Uterus (tissue), 4 donors: ENCODE measurements around the gene FRRS1. TPM values are rescaled to one million over a fixed set of nuclear protein-coding genes. Genes with fewer than 3 reads are reported as not detected.

Source experiments
- DNase-seq, 2 donors: peaks; one replicate each; pipeline ENCODE4 v3.0.0-alpha.2; 2019 to 2020
- H3K27ac ChIP-seq, 2 donors: fragments of 200-600 bp; sonication (generic); 1 replicate in 1 of 2; 2 replicates in 1 of 2; pipeline ENCODE4 v1.5.1; 2016 to 2018
- H3K27me3 ChIP-seq, 2 donors: fragments of 200-600 bp; sonication (generic); one replicate each; pipeline ENCODE4 v1.5.1; 2018 to 2019; ENCODE audit warnings: control low read depth in 1 of 2
- H3K36me3 ChIP-seq, 2 donors: fragments of 200-600 bp; sonication (generic); one replicate each; pipeline ENCODE4 v1.5.1; 2019; ENCODE audit warnings: control low read depth in 1 of 2
- H3K4me1 ChIP-seq, 2 donors: fragments of 200-600 bp; sonication (generic); one replicate each; pipeline ENCODE4 v1.5.1; 2018 to 2019; ENCODE audit warnings: control low read depth in 1 of 2
- H3K4me3 ChIP-seq, 2 donors: fragments of 200-600 bp; sonication (generic); 1 replicate in 1 of 2; 2 replicates in 1 of 2; pipeline ENCODE4 v1.5.1; 2018 to 2019; ENCODE audit warnings: mild to moderate bottlenecking in 1 of 2
- H3K9me3 ChIP-seq, 2 donors: fragments of 200-600 bp; sonication (generic); one replicate each; pipeline ENCODE4 v1.5.1; 2019; ENCODE audit warnings: control low read depth in 1 of 2
- CTCF ChIP-seq, 4 experiments: fragments of 200-600 bp in 2 of 4; fragments of 450-650 bp in 2 of 4; sonication (generic) in 2 of 4; IDR thresholded peaks; one replicate each; pipeline ENCODE4 v1.5.1; 2016 to 2019; ENCODE audit warnings: antibody characterized with exemption in 4 of 4, mild to moderate bottlenecking in 2 of 4, moderate library complexity in 1 of 4
- POLR2A ChIP-seq, 2 donors: fragments of 450-650 bp; IDR thresholded peaks; one replicate each; pipeline ENCODE4 v1.6.1; 2016; ENCODE audit warnings: antibody characterized with exemption in 2 of 2, mild to moderate bottlenecking in 1 of 2, moderate library complexity in 1 of 2
- intact Hi-C: fragments of 100-400 bp; cut with DNase I; formaldehyde crosslinking; loops from one replicate; pipeline ENCODE4 v1.15.1; 2023; ENCODE audit warnings: low total_unique reads
- total RNA-seq, 4 donors: library from RNA; depleted of rRNA in 3 of 4; stranded (reverse); fragments of >200 nt in 3 of 4; gene quantifications; one replicate each; pipeline versions ENCODE4 v1.1.0 to v1.2.4, GENCODE V29; 2014 to 2023
- donor health status: DM: yes; HTN: yes; CAD: no.

FRRS1 gene
- total RNA-seq, 4 donors from 2014 or later, result 0.51 to 28.6 (median 14.5) TPM

GRCh38 chr1:99768524-99769245 is 2.2 kb upstream of the FRRS1 start:
- intact Hi-C loops, result no loop called here
- Histone ChIP-seq H3K4me3 (no peak overlapping the region), H3K27ac (no peak overlapping the region), H3K4me1 (no peaks in the 10 kb centered on the region), H3K27me3 (no peaks in the 10 kb centered on the region), H3K9me3 (no peaks in the 10 kb centered on the region), H3K36me3 (no peaks in the 10 kb centered on the region)
- TF ChIP-seq CTCF (IDR thresholded peaks at IDR 0.05) (no peak), POLR2A (IDR thresholded peaks at IDR 0.05) (no peak)
- no peak for DNase-seq

- Histone ChIP-seq H3K9me3 (no peaks in the 10 kb centered on the region), H3K4me3 (no peak overlapping the region), H3K36me3 (no peaks in the 10 kb centered on the region), H3K4me1 (no peaks in the 10 kb centered on the region), H3K27ac (no peak overlapping the region), H3K27me3 (no peaks in the 10 kb centered on the region)
- DNase-seq, result no peak
- intact Hi-C loops, result no loop called here
- TF ChIP-seq POLR2A (IDR thresholded peaks at IDR 0.05) (no peak), CTCF (IDR thresholded peaks at IDR 0.05) (no peak)
Measured at GRCh38 chr1:99768104-99768503, 1.7 kb upstream of the FRRS1 start.

- Histone ChIP-seq H3K4me1 (no peaks in the 10 kb centered on the region), H3K4me3 (no peak overlapping the region), H3K9me3 (no peaks in the 10 kb centered on the region), H3K27ac (peak overlapping the region in 1 of 2 donors; percentile 15), H3K36me3 (no peaks in the 10 kb centered on the region), H3K27me3 (no peaks in the 10 kb centered on the region)
- no peak for DNase-seq
- no peak for TF ChIP-seq CTCF (IDR thresholded peaks at IDR 0.05)
- no peak for TF ChIP-seq POLR2A (IDR thresholded peaks at IDR 0.05)
- intact Hi-C loops, result no loop called here
Measured at GRCh38 chr1:99764909-99765308, 1.5 kb downstream of the FRRS1 start.

DNA sequence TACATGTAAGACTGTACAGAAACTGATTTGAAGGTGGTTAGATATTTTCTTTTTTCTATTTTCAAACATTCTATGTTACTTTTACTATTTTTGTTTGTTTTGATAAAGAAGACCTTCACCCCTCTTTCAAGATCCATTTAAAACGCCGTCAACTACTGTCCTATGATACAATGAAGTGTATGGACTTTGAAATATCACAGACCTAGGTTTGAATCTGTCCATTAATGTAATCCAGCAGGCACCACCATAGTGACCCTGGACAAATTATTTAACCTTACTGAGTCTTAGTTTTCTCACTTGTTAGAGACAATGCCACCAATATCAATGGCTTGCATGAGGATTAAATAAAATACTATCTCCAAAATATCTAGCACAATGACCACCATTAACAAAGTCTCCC is 2.0 kb downstream of the FRRS1 start:
- TF ChIP-seq POLR2A (IDR thresholded peaks at IDR 0.05) (no peak), CTCF (IDR thresholded peaks at IDR 0.05) (no peak)
- Histone ChIP-seq H3K27me3 (no peaks in the 10 kb centered on the region), H3K27ac (peak overlapping the region in 1 of 2 donors; percentile 15), H3K9me3 (no peaks in the 10 kb centered on the region), H3K4me1 (no peaks in the 10 kb centered on the region), H3K4me3 (no peak overlapping the region), H3K36me3 (no peaks in the 10 kb centered on the region)
- no peak for DNase-seq
- intact Hi-C loops, result no loop called here

- no peaks in the 10 kb centered on the region for H3K27me3 ChIP-seq
- TF ChIP-seq POLR2A (IDR thresholded peaks at IDR 0.05), result no peak
- TF ChIP-seq CTCF (IDR thresholded peaks at IDR 0.05), result no peak
- H3K4me3 ChIP-seq, result no peak overlapping the region
- intact Hi-C loops, result no loop called here
- no peaks in the 10 kb centered on the region for H3K9me3 ChIP-seq
- no peaks in the 10 kb centered on the region for H3K36me3 ChIP-seq
- no peaks in the 10 kb centered on the region for H3K4me1 ChIP-seq
- no peak for DNase-seq
- H3K27ac ChIP-seq, result no peak overlapping the region
Measured at GRCh38 chr1:99763956-99764355, 2.5 kb downstream of the FRRS1 start.
